GM19043 (cell line): ENCODE results near the gene SLC25A39.

Experiments
- ATAC-seq: cut with Tn5 transposase; IDR thresholded peaks from one replicate; pipeline ENCODE4 v1.9.1; 2021; ENCODE audit warnings: low read depth; ENCODE audit not compliant: unreplicated experiment

Gene SLC25A39

DNA sequence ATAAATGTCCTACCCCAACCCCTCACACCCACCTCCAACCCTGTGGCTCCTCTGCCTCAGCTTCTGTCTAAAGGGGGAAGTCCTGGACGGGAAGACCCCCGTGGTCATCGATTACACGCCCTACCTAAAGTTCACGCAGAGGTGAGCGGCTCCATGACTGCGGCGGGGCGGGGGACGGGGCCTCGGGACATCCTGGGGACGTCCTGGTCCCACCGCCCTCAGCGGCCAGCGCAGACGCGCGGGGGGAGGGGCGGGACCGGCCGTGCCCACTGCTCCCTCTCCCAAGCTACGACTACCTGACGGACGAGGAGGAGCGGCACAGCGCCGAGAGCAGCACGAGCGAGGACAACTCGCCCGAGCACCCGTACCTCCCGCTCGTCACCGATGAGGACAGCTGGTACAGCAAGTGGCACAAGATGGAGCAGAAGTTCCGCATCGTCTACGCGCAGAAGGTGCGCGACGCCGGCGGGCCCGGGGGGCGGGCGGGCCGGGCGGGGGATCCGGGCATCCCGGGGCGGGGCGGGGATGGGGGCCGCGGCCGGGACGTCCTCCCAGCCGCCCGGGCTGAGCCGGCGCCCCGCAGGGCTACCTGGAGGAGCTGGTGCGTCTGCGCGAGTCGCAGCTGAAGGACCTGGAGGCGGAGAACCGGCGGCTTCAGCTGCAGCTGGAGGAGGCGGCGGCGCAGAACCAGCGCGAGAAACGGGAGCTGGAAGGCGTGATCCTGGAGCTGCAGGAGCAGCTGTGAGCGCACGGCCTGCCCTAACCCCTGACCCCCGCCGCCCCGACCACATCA, 9.6 kb downstream of the SLC25A39 start:
- ATAC-seq = no peak

DNA sequence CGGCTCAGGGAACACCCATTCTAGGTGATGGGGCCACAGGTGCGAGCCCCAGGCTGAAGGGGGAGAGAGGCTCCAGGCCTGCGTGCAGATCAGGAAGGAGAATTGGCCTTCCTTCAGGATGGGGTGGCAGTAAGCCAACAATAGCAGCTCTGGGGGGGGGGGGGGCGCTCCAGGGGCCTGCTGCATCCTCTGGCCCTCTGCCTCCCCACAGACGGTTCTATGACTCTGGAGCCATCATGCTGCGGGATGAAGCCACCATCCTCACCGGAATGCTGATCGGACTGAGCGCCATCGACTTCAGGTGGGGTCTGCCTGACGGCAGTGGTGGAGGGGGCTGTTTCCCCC, 10.1 kb downstream of the SLC25A39 start:
- ATAC-seq = no peak

- no peak for ATAC-seq
These were observed 10.6 kb downstream of the SLC25A39 start for GRCh38 chr17:44314031-44314430.

DNA sequence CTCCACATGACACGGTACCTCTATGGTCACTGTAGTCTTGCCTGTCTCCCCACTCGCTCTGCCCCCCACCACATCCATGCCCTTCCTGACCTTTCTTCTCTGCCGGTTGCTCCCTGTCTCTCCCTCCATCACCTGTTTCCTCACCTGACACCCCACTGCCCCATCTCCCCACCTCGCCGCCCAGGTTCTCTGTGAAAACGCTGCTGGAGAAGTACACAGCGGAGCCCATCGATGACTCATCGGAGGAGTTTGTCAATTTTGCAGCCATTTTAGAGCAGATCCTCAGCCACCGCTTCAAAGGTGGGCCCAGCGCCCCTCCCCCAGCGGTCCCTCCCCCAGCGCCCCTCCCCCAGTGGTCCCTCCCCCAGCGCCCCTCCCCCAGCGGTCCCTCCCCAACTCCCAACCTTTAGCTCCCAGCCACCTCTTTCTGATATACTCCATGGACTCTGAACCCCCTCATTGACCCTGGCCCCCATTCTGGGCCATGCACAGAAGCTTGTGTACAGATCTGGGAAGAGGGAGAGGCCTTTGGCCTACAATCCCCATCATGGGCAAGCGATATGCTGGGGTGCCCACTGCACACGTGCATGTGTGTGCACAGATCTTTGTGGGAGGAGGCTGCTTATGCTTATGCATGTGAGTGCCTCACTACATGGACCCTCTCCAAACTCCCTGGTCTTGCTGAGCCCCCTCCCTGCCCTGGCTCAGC, 12.1 kb downstream of the SLC25A39 start:
- ATAC-seq = no peak

DNA sequence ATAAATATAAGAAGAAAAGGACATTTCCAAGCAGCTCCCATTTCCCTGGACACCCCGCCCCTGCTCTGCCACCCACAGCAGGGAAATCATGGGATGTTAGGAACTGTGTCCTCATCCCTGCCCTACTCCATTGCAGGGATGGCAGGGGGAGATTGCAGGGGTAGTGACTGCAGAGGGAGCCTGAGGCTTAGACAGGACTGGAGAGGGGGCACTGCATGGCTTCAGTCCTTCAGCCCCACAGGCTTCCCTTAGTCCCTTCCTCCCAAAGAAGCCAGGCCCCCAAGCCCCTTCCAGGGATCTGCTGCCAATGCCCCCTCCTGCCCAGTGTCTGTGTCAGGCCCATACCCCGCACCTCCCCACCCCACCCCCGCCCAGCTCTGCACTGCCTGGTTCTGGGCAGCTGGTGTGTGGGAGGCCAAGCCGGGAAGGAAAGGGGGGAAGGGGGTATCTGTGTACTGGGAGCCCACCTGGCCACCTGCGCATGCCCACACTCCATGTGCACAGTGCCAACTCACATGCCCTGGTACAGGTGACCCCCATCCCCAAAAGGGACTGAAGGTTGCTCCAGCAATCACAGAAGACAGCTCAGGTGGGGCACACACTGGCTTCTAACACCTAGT, 13.0 kb downstream of the SLC25A39 start:
- ATAC-seq = no peak

DNA sequence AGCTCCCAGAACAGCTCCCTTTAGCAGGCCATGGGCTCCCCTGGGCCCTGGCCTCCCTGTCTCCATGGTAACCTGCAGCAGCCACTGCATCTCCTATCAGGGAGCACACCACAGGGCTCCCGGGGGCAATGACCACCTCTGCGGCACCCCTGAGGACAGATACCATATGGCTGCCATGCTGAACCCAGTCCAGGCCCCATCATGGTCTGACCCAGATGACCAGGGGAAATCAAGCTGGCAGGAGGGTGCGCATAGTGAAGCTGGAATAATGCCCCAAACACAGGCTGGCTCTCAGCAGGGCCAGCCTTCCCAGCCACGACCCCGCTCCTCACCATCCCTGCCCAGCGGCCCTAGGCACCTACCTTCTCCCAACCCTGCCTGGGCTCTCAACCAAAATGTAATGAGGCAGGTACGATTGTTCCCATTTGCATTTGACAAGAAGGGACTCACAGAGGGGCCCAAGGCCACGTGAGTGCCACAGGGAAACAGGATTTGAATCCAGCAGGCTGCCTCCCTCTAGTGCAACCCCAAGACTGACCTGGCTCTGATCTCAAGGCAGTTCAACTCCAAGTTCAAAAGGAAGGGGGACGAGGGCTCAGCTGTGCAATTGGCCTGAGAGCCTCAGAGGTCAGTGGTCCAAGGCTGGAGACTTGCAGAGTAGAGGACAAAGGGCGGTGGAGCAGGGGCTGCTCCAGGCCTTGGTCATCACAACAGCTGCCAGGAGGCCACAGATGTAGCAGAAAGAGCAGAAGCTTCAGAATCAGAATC, 13.8 kb downstream of the SLC25A39 start:
- no peak for ATAC-seq

DNA sequence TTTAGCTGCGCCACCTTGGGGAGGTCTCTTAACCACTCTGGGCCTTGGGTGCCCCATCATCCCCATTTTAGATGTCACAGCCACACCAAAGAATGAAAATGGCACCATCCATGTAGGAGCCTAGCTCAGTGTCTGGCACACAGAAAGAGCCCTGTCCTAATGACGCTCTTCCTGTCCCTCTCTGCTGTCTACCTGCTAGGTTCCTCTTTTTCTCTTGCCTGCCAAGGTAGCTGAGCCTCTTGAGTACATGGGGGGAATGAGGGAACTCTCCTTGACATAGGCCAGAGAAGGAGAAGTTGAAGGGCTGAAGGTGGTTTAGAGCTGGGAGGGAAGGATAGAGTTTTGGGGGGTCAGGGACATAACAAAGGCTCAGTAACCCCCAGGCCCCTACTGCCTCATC, 14.4 kb downstream of the SLC25A39 start:
- ATAC-seq = no peak

DNA sequence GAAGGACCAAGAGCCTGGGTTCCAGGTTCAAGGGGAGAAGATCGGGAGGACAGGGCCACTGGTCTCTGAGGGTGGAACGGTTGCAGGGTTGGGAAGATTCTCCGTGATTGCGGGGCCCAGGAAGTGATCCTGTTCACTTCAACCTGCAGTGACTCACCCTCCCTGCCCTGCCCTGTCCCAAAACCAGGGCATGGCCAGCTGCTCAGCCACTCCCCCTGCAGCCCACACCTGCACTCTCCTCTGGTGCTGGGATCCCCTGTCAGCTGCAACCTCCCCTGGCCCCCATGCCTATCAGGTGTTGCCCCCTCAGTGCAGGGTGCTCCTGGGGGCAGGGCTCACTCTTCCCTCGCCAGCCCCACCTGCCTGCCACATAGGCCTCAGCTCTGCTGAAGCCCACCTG, 15.2 kb downstream of the SLC25A39 start:
- no peak for ATAC-seq

- ATAC-seq = no peak
These were observed 15.8 kb downstream of the SLC25A39 start for GRCh38 chr17:44308865-44309264.

DNA sequence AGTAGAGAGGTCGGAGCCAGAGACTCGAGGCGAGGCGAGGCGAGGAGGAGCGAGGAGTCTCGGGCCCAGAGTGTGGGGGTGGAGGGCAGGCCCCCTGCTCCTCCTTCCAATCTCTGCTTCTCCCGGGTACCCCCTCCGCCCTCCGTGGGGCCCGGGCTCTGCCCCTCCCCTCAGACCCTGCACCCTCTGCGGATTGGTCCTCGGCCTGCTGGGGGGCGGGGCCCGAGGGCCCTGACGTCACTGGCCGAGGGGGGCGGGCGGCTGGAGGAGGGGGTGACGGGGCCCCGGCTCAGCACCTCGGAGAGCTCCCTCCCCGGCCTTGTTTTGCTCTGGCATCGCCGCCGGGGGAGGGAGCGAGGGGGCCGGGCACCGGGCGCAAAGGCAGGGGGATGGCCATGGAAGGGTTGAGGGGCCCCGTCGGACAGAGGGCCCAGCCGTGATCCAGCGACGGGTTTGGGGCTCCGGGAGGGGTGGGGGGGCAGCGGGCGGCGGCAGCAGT, 16.3 kb downstream of the SLC25A39 start, which contains the start of gene RUNDC3A:
Gene RUNDC3A (plus strand): TSS at position 282 of the 499 bp plus-strand sequence. CDS start 232 bp downstream, outside the sequence.
- ATAC-seq = no peak

- no peak for ATAC-seq
These were observed 17.0 kb downstream of the SLC25A39 start for GRCh38 chr17:44307387-44308186.

GRCh38 chr17:44304651-44305050, 20.0 kb downstream of the SLC25A39 start:
- ATAC-seq = no peak

DNA sequence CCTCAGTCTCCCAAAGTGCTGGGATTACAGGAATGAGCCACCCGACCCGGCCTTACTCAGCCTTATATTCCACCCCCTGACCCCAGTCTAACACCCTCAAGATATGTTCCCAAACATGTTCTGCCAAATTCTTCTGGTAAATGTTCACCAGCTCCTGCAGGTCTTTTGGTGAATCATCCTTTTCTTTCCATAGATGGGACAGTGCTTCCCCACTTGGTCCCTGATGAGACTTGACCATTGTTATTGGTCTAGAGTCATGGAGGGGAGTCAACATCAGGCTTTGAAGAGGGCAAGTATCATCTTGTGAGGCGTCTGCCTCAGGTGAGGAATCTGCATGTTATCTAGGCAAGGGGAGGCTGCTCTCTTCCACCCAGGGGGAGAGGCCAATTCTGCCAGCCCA, 26.6 kb downstream of the SLC25A39 start:
- no peak for ATAC-seq

DNA sequence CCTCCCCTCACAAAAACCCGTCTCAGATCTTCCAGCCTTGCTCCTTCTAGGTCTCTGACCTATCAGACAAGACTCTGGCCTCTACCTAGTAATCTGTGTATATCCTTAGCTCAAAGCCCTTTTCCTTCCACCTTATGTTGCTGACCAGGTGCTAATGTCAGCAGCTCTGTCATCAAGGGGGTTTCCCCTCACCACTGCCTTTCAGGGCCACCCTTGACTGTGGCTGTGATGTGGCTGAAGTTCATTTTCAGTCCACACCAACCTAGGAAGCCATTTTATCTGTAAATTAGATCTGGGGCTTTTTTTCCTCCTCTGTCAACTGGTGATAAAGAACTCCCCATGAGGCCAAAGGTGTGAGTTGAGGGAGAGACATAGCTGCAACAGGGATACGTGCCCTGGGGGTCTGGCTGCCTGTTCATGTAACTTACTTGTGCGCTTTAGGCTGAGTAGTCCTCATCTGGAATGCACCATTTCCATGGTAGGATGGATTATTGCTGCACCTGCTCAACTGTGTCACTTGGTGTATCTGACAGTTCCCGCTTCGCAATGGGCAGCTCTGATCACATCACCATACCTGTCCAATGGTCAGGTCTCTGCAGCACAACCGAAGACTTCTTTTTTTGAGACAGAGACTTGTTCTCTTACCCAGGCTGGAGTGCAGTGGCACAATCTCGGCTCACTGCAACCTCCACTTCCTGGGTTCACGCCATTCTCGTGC, 31.0 kb downstream of the SLC25A39 start:
- no peak for ATAC-seq

- no peak for ATAC-seq
These were observed 37.0 kb downstream of the SLC25A39 start for GRCh38 chr17:44287651-44288050.

DNA sequence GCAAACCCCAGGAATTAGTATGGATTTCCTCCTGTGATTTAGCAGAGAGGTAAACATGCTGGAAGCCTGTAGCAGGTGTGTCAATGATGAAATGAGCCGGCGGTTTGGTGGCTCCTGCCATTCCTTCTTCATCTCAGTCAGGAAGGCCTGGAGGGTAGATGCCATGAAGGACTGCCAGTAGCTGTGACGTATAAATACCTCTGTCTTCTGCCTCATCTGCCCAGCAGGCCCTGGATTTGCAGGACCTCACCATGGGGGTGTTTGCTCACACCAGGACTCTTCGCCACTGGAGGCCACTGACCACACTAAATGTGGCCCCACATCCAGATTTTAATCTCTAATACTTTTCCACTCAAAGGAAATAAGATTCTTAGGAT, 40.6 kb downstream of the SLC25A39 start:
- no peak for ATAC-seq

DNA sequence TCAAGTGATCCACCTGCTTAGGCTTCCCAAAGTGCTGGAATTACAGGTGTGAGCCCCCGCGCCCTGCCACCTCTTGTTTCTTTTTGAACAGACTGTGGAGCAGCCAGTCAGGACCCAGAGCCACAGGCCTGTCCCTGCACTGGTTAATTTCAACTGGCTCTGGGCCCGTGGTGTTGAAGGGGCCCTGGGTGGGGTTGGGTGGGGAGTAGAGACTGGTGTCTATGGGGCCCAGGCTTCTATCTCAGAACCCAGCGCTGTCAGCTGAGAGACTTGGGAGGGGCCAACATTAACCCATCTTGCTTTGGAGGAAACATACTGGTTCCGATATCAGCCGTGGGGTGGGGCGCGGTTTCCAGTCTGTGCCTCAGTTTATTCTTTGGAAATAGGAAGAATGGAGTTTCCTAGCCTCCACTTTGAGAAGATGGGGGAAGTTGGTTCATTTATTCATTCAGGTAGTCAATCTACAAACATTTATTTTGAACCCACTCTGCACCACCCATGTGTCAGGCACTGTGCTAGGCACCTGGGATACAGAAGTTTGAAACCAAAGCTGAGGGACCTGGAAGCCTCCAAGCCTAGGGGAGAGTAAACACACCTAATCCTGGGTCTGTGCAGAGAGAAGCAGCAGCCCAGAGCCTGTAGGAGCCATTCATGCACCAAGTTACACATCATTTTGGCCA, 41.1 kb downstream of the SLC25A39 start:
- no peak for ATAC-seq

- ATAC-seq = no peak
These were observed 42.4 kb downstream of the SLC25A39 start for GRCh38 chr17:44282264-44282663.

DNA sequence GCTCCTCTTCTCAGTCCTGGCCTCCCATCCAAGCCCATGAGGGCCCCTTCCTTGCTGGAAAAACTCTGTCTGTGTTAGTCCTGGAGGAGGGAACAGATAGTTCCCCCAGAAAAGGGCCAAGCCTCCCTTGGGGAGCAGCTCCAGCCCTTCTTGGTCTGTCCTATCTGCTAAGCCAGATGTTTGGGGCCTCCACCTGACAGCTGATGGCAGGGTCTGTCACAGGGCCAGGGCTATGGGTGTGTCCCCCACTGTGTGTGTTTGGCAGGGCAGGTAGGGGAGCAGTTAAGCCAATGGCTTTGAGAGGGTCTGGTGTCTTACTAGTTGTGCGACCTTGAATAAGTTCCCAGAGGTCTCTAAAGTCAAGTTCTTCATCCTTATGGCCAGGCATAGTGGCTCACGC, 43.1 kb downstream of the SLC25A39 start:
- no peak for ATAC-seq
